ENCODE data around the gene TTBK1.

TTBK1 gene

DNA sequence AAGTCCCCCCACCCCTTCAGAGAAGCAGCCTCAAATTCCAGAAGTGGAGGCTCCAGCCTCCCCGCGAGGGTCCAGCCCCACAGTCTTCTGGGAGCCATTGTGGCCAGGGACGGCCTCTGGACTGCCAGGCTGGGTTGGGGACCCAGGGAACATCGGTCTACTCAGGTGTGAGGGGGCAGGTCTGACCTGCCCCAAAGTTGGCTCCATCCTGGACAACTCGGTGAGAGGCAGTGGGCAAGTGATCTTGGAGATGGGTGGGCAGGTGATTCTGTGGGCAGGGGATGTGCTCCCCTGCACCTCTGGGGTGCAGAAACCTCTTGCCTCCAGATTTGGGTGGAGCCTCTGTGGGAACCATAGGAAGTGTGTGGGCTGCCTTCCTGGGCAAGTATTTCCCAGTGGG is 42.6 kb downstream of the TTBK1 start:
- FAIRE-seq (no peak), DNase-seq (ENCODE audit: insufficient read length, low spot score) (no peak)

DNA sequence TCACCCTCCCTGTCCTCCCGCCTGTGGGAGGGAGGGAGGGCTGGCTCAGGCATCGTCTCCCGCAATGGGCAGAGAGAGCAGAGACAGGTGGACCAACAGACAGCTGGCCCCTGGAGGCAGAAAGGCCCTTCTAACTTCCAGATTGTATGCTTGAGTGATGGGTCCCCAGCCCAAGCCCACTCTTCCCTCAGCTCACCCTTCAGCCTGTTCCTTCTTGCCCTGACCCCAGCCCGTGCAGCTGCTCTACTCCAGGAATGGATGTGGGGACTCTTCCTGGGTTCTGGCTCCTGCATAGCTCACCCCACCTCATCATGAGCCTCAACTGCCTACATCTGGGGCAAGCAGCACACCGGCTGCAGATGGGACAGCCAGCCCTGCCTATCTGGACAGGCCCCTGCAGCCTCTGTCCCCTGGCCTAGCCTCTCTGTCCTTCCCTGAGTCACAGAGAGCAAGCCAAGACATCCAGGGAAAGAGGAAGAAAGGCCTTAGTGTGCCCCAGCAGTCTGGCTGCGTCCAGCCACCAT is 43.2 kb downstream of the TTBK1 start:
- FAIRE-seq: no peak

DNA sequence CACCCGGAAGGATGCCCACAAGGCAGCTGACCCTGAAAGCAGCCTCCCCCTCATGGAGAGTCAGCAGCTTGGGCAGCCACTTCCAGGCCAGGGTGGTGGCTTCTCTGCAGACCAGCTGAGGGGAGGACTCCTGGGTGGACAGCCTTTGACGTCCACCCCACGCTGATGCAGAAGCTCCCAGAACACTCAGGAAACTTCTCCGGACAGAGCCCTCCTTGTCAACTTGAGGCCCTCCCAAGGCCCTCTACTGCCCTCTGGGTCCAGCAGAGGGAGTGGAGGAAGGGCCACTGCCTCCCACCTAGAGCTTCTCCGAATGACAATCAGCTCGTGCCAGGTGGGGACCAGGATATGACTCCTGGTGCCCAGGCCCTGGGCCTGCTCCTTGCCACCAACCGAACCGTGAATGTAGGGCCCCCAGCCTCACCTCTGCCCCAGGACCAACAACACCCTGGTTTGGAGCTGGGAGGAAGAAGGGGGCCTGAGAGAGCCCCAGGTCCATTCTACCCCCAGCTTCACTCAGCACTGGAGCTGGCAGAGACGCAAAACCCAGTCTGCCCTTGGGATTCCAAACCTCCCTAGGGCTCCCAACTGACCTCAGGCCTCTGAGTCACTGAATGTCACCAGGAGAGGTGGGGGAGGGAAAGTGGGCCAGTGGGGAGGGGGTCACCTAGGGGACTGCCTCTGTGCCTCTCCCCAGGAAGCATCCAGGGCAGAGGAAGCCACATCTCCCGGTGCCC is 43.9 kb downstream of the TTBK1 start:
- no peak for FAIRE-seq
- DNase-seq (ENCODE audit: insufficient read length, low spot score): no peak

More for the DNA sequence above, 43.2 kb downstream of the TTBK1 start:
- DNase-seq (ENCODE audit: insufficient read length, low spot score): no peak

DNA sequence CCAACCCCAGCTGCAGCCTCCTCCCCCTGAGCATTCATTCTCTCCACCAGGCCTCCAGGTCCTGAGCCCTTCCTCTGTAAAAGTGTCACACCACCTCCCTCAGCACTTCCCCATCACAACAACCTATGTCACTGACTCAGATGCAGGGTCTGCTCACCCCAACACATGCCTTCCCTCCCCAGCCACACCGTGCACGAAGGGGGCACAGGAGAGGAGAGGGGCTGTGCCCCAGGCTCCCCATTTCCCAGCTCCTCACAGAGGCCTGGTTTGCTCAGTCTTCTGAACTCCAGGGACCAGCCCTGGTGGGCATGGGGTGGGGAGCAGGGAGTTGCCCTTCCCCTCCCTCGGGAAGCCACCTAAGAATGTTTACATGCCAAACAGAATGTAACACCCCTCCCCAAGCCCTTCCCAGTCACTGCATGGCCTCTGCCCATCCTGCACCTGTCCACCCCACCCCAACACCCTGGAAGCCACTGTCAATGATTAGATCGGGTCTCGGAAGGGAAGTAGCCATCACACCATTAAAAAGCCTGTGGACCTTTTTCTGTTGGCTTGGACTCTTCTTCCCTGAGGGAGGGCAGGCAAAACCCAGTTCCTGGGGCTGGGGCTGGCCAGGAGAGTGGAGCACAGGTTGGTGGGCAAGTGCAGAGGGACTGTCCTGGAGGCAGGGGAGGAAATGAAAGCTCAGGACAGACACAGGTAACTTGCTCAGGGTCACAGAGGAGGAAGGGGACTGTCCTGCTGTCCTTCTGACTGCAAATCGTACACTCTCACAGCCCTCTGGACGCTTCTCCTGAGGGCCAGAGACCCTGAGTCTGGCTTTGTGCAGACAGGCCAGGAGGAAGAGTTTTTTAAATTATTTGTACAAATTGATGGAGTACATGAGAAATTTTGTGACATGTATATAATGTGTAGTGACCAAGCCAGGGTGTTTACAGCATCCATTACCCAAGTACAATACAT is 44.7 kb downstream of the TTBK1 start:
- no peak for DNase-seq (ENCODE audit: insufficient read length, low spot score)
- no peak for FAIRE-seq

DNA sequence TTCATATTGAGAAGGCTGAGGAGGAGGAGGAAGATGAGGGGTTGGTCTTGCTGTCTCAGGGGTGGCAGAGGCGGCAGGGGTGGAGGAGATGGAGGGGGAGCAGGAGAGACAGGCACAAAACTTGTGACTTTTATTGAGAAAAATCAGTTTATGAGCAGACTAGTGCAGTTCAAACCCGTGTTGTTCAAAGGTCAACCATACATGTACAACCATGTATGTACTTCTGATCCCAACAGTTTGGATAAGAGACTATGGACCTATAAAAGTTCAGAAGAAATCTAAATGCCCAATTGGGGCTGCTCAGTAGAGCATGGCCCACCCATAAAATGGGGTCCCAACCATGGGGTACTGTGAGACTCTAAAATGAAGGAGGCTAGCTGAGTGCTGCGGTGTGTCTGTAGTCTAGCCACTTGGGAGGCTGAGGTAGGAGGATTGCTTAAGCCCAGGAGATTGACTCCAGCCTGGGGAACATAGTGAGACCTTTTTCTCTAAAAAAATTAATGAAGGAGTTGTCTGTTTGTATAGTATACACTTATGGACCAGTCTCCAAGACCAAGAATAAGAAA is 47.1 kb downstream of the TTBK1 start:
- FAIRE-seq (no peak), DNase-seq (ENCODE audit: insufficient read length, low spot score) (no peak)

DNA sequence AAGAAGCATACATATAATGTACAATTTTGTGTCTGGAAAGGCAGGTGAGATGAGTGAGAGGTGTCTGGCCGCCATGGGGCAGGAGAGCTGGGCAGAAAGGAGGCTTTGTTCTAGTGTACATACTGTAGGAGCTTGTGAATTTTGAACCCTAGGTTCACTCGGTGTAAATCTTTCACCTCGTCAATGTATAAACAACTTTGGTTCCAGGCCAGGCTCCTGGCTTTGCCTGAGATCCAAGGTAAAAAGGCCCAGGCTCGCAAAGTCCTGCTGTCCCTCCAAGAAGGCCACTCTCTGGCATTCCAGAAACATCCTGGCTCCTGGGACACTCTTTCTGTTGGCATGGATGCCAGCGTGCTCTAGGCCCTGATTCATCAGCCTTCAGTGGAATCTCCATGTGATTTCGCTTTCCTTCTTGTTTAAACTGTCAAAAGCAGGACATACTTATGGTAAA is 47.6 kb downstream of the TTBK1 start:
- FAIRE-seq (no peak), DNase-seq (ENCODE audit: insufficient read length, low spot score) (no peak)

DNA sequence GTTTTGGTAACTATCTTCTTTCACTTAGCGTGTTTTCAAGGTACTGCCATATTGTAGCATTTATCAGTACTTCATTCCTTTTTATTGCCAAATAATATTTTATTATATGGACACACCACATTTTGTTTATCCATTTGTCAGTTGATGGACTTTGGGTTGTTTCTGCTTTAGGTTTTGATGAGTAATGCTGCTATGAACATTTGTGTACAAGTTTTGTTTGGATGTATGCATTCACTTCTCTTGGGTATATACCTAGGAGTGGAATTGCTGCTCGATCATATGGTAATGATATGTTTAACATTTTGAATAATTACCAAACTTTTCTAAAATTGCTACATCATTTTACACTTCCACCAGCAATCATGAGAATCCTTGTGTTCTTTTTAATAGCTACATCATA is 48.4 kb downstream of the TTBK1 start:
- FAIRE-seq (no peak), DNase-seq (ENCODE audit: insufficient read length, low spot score) (no peak)

DNA sequence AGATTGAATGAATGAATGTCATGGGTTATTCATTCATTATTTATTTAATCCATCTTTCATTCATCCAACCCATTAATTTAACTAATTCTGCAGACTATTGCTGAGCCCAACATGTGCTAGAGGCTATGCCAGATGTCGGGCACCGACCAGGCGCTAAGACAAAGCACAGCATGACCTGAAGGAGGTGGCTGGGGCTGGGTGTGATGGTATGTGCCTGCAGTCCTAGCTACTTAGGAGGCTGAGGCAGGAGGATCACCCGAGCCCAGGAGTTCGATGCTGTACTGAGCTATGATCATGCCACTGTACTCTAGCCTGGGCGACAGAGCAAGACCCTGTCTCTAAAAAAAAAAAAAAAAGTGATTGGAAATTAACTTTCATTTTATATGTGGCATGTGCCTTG is 49.1 kb downstream of the TTBK1 start:
- DNase-seq (ENCODE audit: insufficient read length, low spot score) (no peak), FAIRE-seq (no peak)

DNA sequence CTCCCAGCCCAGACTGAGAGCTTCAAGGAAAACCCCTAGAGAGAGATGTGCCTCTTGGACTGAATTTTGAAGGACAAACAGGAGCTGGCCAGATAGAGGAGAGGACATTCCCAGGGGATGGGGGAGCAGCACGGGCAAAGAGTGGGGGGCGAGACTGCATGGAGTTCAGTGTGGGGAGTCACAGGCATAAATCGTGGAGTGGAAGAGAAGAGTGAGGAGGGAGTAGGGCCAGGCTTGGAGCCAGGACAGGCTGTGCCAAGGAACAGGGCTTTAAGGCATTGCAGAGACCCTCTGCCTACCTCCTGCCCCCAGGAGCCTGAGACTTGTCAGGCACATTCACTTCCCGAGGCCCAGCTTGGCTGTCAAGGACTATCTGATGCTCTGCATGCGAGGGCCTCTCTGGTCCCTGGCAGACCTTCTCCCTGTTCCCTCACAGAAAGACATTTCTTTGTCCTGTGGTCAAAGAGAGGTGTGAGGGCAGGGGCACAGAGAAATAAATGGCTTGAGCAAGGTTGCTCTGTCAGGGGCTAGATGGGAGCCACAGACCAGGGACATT is 49.6 kb downstream of the TTBK1 start:
- no peak for FAIRE-seq

DNA sequence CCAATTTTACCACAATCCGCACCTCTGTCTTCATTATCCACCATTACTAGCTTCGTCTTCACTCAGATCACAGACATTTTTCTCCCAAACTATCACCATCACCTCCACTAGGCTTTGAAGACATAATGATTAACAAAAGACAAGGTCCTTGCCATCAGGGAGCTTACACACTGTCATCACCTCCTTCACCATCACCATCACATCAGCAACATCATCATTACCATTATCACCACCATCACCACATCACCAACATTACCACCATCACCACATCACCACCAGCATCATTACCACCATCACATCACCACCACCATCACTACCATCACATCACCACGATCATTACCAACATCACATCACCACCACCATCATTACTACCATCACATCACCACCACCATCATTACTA is 50.4 kb downstream of the TTBK1 start:
- FAIRE-seq: no peak
- DNase-seq (ENCODE audit: insufficient read length, low spot score): no peak

More for the DNA sequence above, 49.6 kb downstream of the TTBK1 start:
- DNase-seq (ENCODE audit: insufficient read length, low spot score): no peak

DNA sequence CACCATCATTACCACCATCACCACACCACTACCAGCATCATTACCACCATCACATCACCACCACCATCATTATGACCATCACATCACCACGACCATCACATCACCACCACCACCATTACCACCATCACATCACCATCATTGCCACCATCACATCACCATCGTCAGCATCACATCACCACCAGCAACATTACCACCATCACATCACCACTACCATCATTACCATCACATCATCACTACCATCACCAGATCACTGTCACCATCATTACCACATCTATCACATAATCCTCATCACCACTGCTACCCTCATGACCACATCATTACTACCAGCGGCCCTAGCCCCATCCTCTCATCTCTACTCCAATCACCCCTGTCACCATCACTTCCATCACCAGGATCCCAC is 51.3 kb downstream of the TTBK1 start:
- no peak for DNase-seq (ENCODE audit: insufficient read length, low spot score)
- no peak for FAIRE-seq

DNA sequence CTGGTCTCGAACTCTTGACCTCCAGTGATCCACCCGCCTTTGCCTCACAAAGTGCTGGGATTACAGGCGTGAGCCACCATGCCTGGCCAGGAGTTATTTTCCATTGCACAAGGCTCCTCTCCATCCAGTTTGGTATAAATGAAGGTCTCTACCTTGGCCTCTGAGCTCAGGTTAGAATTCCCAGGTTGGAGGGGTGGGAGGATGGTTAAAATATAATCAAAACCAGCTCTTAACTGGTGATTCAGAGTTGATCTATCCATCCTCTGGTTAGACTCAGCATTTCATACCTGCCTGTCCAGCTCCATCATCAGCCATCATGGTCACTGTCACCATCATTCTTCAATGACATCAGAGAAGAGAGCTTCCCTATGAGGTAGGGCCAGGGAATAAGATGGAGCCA is 52.2 kb downstream of the TTBK1 start:
- FAIRE-seq (no peak), DNase-seq (ENCODE audit: insufficient read length, low spot score) (no peak)

DNA sequence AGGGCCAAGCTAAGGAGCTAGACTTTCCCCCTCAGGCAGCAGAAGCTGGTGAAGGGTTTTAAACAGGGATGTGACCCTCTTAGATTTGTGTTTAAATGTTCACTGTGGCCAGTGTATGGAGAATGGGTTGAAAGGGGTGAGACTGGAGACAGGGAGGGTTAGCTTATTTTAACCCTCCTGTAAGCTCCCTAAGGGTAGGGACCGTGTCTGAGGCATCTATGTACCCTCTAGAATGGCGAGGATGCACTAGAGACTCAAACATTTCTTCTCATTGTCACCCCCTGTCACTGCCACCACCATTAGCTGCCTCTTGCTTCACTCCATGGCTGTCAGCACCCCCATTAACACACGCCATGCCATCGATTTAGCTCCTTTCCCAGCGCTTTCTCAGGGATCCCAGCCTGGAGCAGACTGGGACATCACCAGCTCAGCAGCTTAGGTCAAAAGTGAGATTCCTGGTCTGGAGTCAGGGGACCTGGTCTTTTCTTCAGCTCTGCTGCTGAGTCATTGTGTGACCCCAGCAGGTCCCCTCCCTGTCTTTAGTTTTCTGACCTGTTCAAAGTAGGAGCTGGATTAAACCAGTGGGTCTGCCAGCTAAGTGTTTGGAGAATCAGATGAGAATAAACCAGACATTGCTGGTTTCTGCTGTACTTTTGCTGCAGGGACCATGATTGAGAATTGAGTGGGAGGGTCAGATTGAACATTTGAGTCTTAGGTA is 53.7 kb downstream of the TTBK1 start:
- DNase-seq (ENCODE audit: insufficient read length, low spot score): no peak
- no peak for FAIRE-seq

DNA sequence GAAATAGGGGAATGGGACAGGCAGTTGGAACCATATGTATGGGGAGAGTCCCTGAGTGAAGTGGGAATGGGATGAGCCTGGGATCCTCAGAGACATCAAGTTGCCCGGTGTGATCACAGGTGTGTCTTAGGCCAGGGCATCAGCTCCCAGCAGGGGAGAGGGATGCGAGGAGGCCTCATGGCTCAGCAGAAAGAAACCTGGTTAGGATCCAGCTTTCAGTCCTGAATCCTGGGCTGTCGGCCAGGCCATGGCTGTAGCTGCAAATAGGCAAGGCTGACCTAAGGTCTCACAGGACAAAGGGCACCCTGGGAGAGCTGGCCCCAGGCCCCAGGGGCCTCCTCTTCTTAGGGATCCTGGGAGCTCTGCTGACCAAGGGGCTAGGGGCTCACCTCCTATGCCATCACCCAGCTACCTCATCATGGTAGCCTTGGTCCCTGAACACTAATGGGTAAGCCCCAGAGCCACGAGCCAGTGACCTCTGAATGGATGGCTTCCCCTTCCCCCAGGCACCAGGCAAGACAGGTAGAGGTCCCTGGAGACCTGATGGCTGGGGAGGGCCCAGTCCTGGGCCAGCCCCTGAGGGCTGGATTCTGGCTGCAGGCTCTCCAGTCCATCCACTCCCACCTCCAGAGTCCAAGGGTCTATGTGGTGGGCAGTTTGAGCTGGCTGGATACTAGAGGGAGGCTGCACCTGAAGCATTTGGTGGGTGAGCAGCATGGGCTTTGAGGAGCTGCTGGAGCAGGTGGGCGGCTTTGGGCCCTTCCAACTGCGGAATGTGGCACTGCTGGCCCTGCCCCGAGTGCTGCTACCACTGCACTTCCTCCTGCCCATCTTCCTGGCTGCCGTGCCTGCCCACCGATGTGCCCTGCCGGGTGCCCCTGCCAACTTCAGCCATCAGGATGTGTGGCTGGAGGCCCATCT is 54.6 kb downstream of the TTBK1 start, which contains the start of gene SLC22A7:
Gene SLC22A7, plus strand, starts transcription at position 617 of the 921 bp plus-strand sequence. Its CDS starts 99 bp downstream, at position 716.
- FAIRE-seq: no peak
- DNase-seq (ENCODE audit: insufficient read length, low spot score): no peak

DNA sequence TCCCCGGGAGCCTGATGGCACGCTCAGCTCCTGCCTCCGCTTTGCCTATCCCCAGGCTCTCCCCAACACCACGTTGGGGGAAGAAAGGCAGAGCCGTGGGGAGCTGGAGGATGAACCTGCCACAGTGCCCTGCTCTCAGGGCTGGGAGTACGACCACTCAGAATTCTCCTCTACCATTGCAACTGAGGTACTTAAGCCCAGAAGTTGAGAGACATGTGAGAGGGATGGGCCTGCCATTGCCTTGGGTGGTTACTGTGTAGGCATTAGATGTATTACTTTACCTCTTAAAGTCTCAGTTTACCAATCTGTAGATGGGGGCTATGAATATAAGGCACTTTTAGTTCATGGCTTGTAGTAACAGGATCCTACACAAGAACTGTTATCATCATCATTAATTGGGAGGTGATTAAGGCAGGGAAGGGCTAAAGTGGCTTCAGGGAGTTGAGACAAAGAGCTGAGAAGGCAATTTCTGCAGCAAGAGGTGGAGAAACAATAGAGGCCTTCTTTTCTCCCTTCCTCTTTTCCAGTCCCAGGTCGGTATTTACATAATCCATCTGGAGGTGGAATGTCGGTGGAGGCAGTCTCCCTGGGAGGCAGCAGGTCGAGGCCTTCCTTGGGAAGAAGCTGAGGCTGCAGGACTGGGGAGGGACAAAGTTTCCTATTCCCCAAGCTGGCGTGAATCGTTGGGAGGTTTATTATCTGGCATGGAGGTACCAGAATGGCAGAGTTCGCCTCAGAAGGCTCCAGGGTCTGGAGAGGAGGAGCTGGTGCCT is 55.5 kb downstream of the TTBK1 start:
- DNase-seq (ENCODE audit: insufficient read length, low spot score): no peak
- no peak for FAIRE-seq

DNA sequence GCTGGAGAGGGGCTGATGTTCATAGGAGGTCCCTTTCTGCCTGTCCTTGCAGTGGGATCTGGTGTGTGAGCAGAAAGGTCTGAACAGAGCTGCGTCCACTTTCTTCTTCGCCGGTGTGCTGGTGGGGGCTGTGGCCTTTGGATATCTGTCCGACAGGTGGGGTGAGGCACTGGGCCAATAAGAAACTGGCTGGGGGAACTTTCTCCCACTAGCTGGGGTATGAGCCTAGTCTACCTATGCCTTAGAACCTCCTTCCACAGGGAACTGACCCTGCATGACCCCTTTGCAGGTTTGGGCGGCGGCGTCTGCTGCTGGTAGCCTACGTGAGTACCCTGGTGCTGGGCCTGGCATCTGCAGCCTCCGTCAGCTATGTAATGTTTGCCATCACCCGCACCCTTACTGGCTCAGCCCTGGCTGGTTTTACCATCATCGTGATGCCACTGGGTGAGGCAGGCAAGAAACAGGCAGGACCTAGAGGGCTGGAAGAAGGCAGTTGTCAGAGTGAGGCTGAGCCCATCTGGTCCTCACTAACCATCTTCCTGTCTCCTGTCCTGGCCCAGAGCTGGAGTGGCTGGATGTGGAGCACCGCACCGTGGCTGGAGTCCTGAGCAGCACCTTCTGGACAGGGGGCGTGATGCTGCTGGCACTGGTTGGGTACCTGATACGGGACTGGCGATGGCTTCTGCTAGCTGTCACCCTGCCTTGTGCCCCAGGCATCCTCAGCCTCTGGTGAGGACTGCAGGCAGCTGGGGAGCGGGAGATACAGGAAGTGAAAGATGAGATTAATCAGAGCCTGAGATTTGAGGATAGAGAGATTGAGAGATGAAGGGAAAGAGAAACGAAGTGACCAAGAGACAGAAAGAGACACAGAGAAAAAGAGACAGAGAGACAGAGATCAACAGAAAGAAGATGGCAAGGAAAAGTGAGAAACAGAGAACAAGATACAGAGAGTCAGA is 56.3 kb downstream of the TTBK1 start:
- no peak for DNase-seq (ENCODE audit: insufficient read length, low spot score)
- FAIRE-seq: no peak

Measured in GM19239 (cell line).